GM18517 (cell line): Measurements from ENCODE around the gene KHNYN.
"Not testable (repeated sequence)": the region's sequence is repeated elsewhere in the genome, so short reads cannot be mapped to it uniquely, and the experiment has no call there.

Experiments
- ATAC-seq: cut with Tn5 transposase; IDR thresholded peaks from one replicate; pipeline ENCODE4 v1.9.1; 2021; ENCODE audit warnings: mild to moderate bottlenecking, moderate library complexity; ENCODE audit not compliant: unreplicated experiment

The KHNYN gene

DNA sequence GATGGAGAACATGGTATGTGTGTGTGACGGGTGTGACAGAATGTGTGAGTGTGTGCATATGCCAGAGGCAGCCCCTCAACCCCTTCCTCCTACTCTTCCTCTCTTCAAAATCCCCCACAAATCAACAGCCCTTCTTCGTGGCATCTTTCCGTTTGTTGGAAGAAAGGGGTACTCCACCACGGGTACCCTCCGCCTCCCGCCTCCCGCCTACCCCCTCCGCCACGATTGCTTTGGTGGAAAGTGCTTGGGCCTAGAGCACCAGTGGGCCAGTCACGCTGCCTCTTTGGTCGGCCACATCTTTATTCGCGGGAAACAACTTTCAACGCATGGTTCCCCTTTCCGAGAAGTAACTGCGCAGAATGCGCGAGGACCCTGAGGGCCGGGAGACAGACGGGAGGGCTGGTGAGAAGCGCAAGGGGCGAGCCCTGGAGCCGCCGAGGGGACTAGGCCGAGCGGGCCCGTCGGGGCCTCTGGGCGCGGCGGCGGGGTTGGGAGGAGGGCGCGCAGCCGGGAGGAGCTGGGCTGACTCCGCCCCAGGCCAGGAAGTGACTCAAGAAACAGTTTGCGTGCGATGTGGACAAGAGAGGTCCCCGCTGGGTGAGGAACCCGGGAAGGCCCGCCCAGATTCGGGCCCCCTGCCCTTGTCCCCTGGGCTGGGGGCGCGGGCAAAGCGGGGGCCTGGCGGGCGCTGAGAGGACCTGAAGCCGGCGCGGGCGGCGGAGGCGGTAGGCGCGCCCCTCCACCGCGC is at the start of gene KHNYN, which contains the start of gene CBLN3:
Gene KHNYN, plus strand, starts transcription at position 560 of the 748 bp plus-strand sequence. CDS start 777 bp downstream, outside the sequence.
Gene CBLN3, minus strand, starts transcription at position 274 of the 748 bp plus-strand sequence. CDS start 614 bp downstream, outside the sequence.
- ATAC-seq: peak; percentile 82

DNA sequence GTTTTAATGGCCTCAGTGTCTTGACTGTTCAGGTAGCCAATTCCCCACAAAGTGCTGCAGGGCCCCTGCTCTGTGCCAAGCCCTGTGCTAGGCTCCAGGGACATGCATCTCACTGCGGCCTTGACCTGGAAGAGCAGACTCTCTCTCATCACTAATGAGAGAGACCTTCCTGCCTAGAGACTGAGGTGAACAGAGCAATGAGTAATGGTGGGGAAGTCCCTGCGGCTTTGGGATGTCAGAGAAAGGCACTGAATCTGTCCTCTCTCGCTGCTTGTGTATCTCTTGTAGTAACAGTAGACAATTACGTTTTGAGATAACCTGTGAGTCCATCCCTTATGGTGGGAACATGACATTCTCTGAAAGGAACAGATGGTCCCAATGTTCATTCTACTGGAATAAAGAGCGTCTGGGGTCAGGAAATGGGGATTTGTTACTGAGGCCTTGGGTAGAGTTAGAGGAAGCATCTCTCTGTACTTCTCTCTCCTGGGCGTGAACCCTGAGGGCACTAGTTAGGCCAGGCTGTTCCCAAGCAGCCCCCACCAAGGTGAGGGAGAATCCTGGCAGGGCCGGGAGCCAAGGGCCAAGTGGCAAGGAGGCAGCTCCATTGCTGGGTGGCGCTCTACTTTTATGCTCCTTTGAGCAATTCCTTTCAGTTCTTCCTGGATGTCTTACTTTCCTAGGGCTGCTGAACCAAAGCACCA is 48.2 kb upstream of the KHNYN start:
- ATAC-seq: no peak

DNA sequence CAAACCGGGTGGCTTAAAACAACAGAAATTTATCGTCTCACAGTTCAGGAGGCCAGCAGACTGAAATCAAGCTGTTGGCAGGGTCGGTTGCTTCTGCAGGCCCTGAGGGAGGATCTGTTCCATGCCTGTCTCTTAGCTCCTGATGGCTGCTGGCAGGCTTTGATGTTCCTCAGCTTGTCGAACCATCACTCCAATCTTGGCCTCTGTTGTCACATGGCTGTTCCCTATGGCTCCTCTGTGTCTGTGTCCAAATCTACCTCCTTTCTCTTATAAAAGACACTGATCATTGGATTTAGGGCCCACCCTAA is 47.7 kb upstream of the KHNYN start:
- no peak for ATAC-seq

DNA sequence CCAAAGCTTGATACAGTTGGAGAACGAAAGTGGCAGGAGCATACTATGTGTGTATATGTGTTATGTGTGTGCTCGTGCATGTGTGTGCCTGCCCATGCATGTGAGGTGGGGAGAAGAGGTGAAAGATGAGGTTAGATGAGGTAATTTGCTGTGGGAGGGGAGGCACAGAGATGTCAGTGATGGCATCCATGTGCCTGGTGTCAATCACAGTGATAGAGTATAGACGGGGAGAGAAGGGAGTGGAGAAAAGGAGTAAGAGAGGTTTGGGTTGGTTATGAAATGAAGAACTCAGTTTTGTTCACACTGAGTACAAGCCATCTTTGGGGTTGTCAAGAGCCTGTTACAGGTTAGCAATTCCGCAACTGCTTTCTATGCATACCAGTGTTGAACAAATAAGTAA is 45.6 kb upstream of the KHNYN start:
- no peak for ATAC-seq

DNA sequence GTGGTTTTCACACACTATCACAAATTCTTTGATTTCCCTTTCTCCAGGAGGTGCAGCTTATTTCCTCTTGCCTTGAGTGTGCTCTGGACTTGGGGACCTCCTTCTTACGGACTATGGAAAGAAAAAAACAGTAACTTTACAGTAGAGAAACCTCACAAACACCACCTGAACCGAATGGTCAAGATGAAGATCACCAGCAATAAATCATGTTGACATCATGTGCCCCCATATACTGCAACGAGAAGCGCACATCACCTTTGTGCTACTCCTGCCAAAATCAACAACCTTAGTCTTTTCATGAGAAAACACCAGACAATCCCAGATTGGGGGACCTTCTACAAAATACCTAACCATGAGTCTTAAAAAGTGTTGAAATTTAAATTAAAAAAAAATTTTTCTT is 44.2 kb upstream of the KHNYN start:
- no peak for ATAC-seq

DNA sequence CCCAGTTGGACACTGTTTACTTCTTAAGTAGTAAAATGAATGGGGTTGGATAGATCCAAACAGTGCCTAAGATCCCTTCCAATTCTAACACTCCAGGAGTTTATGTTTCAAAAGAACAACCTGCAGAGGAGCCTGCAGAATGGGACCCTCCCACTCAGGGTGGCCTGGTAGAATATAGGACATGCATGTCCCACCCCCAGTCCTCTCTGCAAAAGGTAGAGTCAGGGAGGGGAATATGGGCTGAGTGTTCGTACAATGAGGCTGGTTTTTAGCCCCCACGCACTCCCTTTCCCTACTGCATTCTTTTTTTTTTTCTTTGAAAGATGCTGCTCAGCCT is 42.8 kb upstream of the KHNYN start:
- no peak for ATAC-seq

DNA sequence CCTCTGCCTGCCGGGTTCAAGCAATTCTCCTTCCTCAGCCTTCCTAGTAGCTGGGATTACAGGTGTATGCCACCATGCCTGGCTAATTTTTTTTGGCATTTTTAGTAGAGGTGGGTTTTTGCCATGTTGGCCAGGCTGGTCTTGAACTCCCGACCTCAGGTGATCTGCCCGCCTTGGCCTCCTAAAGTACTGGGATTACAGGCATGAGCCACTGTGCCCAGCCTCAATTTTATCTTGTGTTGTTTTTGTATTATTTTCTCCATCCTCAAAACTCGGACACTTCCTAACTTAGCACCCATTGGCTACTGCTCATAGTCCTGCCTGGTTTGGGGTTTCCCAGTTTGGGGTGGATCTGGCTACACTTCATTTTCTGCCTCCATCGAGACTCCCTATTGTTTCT is 42.2 kb upstream of the KHNYN start:
- ATAC-seq: not testable (repeated sequence)

DNA sequence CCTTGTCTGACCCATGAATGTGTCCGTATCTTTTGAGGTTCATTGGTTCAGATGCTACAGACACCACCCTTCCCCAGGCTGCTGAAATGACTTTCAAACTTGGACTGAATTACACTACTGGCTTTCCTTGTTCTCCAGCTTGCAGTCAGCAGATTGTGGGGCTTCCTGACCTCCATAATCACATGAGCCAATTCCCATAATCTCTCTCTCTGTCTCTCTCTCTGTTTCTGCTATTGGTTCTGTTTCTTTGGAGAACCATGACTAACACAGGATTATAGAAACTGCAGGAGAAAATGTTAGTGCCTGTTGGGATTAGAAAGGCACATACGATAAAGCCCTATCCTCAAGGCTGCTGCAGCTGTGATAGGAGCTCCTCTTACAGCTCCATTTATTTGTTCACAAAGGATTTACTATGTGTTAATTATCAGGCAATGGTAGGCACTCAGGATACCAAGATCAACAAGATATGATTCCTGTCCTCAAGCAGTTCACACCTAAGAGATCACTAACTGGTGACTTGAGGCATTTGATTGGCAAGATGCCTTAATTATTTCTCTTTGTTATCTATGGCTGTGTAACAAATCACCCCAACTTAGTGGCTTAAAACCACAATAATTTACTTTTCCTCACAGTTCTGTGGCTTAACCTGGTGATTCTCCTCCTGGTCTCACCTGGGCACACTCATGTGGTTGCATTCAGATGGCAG is 41.1 kb upstream of the KHNYN start:
- ATAC-seq: no peak

DNA sequence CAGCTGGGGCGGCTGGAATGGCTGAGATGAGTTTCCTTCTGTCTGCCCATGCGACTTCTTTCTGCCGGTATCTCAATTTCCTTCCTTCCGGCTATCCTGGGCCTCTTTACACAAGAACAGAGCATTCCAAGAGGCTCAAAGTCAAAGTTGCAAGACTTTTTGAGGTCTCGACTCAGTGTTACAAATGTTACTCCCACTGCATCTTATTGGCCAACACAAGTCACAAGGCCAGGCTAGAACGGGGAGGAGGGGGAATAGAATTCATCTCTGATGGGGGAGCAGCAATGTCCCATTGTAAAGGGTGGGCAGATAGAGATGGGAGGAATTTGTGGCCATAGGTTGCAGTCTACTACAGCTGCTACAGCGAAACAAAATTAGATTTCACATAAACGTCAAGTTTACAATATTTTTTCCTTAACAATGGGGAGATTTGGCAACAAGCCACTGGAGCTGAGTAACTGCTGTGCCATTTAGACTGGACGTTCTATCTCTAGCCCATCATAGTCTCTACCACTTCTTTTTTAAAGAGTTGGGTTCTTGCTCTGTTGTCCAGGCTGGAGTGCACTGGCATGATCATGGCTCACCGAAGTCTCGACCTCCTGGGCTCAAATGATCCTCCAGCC is 40.4 kb upstream of the KHNYN start:
- no peak for ATAC-seq

DNA sequence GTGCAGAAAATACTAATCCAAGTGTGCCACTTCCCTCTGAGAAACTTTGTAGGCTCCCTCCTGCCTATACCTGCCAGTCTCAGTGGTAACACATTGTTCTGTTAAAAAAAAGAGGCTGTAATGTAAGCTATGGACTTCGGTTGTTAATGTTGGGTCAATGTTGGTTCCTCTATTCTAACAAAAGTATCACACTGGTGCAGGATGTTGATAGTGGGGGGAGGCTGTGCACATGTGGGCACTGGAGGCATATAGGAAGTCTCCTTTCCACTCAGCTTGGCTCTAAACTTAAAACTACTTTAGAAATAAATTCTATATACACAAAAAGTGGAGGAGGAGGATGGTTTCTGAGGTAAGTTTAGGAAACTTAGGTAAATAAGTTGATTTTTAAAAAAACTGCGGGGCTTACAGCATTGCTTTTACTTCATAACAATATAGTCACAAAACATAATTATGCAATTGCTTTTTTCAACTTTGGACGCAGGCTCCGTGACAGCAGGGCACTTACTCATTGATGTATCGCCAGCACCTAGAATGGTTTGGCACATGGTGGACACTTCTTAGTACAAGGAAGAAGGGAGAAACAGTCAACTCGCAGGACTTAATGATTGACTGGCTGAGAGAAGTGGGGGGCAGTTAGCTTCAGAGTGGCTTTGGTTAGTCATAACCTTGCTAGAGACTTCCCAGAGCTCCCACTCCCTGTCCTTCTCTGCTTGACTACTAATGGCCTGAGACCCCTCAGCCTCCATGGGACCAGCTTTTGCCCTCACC is 38.9 kb upstream of the KHNYN start:
- ATAC-seq: no peak

DNA sequence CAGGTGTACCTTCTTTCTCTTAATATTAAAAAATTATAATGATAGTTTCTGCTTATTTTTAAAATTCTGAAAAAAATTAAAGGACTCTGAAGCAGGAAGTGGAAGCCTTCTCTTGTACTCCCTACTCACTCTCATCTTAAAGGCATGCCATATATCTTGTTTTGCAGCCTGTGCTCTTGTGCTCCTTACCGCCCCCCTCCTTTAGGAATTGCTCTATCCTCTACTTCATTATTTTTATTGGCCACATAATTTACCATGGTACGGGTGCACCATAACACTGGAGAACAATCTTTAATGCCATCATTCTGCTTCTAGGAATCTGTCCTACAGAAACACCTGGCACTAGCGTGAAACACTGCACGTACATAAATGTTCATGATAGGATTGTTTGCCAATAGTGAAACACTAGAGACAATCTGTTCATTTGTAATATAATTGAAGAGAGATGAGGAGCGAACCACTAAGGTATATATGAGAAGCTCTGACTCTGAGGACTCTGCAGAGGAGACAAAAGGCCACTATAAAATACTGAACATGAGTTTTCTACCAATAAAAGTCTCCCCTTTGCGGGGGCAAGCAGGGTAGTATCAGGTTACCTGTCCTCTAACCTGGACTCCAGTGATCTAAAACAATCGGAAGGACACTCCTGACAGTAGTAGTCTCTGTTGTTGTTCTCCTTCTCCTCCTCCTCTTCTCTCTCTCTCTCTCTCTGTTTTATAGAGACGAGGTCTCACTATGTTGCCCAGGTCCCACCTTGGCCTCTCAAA is 37.2 kb upstream of the KHNYN start:
- ATAC-seq: no peak

DNA sequence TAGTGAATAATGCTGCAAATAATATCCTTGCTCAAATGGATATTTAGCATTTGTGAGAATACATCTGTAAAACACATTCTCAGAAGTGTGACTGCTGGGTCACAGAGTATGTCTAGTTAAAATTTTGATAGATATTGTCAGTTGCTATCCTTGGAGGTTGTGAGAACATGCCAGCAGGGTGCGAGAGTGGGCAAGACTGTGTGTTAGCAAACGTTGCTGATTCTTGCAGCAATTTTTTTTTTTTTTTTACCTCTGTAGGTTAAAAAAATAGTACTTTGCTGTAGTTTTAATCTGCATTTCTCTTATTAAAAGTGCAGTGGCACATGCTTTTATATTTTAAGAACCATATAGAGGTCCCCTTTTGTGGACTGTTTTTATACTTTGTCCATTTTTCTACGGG is 35.5 kb upstream of the KHNYN start:
- ATAC-seq: no peak

DNA sequence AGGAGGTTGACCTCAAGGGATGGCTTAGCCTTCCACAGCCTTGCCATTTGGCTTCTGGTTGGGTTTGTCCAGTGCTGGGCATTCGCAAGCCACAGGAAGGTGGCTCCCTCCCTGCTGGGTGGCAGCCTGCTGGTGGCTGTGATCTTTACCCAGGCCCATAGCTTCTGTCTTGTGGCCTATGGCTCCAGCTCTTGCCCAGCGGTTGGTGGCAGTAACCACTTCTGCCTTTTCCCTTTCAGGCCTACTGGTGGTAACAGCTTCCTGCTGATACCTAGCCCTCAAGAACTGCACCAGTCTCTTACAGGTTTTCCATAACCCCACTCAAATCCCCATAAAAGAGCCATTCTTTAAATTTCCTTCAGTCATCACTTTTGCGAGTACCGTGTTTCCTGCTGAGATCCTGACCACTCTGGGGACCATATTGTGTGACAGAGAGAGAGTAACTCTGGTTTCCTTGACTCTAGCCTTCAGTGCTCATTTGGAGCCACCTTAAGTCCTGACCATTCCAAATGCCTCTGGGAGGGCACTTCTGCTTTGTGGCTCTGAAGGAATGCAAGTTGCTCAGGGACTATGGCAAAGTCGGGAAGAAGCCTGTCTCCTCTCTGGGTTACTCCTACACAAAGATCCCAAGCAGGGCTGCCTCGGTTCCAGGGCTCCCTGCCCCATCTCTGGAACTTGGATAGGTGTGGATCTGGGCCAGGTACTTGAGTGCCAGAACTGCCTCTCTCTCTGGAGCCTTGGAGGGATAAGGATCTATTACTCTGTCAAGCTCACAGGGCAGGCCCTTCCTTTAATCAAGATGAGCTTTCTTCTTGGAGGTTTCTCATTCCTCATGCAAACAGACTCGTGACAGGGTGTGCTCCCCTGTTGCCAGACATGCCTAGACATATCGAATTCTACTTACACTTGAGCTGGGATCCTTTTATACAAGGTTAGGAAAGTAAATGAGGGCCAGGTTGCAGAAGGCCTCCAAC is 33.9 kb upstream of the KHNYN start:
- no peak for ATAC-seq

DNA sequence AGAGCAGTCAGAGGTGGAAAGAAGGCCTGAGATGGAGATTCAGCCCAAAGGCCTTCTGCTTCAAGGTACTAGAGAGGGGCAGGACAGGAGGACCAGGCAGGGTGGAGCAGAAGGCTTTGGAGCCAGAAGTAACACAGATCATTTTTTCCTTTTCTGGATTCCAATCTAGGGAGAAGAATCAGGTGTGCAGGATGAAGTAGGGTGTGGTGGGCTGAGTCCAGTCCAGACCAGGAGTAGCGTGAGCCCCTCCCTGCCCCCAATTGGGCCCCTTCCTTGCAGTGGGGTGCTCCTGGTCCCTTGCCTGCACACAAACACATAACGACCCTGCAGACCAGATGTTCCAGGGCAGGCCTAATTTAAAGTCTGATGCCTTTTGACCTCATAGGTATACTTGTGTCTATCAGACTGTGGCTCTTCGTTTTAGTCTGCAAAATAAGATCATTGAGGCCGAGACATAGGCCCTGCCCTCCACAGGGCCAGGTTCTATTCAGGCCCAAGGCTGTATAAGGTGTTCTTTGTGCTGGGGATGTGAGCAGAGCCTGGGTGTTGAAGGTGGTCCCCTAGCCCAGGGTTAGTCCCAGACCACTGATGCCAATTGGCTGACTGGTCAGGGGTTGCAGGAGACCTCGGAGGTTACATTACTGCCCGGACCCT is 32.0 kb upstream of the KHNYN start:
- ATAC-seq: no peak

DNA sequence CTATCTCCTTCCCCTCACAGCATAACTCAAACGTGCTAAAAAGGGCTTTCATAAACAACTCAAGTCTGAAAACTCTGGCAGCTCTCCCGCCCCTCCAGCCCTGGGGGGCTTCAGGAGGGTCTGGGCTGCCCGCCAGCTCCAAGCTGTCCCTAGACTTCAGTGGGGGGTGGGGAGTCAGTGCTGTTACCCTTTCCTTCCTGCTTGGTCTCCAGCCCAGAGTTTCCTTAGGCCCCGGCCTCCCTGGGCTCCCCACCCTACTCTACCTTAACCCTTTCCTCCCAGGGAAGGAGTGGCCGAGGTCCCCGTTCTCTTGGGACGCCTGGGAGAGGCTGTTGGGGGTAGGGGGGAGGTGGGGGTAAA is 31.5 kb upstream of the KHNYN start:
- ATAC-seq: no peak

DNA sequence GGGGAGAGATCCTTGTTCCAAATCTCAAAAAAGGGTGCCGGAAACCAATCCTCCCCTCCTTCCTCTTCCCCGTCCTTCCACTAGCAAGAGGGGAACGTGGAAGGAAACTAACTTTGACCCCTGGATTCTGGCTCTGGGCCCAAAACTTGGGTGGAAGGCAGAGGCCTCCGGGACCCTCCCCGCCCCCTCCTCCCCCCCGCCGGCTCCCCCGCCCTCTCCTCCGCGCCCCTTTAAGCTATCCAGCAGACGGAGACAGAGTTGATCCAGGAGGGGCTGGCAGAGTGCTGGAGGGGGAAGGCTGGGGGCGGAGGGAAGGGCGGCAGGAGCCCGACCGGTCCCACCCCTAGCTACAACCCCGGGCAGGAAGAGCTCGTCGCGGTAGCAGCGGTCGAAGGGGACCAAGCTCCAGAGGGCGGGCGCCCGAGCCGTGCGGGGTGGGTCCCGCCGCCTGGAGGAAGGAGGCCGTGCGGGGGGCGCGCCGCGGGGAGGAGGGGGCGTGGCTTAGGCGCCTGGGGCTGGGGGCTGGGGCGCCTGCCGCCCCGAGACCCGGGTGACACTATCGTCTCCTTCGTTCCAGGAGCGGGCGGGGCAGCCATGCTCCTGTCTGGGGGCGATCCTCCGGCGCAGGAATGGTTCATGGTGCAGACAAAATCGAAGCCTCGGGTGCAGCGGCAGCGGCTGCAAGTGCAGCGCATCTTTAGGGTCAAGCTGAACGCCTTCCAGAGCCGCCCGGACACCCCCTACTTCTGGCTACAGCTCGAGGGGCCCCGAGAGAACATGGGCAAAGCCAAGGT is 30.9 kb upstream of the KHNYN start, which contains the start of gene NYNRIN:
Gene NYNRIN, plus strand, starts transcription at position 351 of the 794 bp plus-strand sequence. Its CDS starts 244 bp downstream, at position 595.
- ATAC-seq: no peak

DNA sequence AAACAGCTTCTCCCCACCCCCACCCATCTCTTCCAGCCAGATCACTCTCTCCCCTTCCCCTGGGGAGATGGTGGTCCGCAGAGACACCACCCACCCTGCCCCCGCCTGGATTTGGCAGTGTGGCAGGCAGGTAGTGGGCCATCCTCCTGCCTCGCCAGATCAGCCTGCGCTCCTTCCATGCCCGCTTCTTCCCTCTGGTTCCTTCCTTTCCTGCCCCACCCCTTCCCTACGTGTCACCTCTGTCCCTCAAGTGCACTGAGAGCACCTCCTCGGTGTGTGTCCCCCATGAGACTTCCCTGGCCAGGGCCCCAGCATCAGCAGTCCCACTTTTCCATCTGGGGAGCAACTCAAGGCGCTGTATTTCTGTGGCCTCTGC is 30.3 kb upstream of the KHNYN start:
- no peak for ATAC-seq
